ENCODE measurements around the gene RLN1. TPM values are rescaled to one million over a fixed set of nuclear protein-coding genes. Genes with fewer than 3 reads are reported as not detected.
"Not testable (repeated sequence)": the region's sequence is repeated elsewhere in the genome, so short reads cannot be mapped to it uniquely, and the experiment has no call there.

RLN1 gene
- total RNA-seq, result 0.54 TPM

GRCh38 chr9:5338992-5339981, at the start of gene RLN1:
TSS of gene RLN1 (minus strand) at chr9:5339876. CDS start at chr9:5339746, 130 bp downstream.
- DNase-seq (ENCODE audit: low read depth in 2 of 3, low spot score in 2 of 3), result peak in 2 of 3 donors; percentile 7 to 16

GRCh38 chr9:5389109-5389732, 49.5 kb upstream of the RLN1 start:
- peak in 2 of 3 donors; percentile 69 to 83 for DNase-seq (ENCODE audit: low read depth in 2 of 3, low spot score in 2 of 3)

- DNase-seq (ENCODE audit: low read depth in 2 of 3, low spot score in 2 of 3), result peak in 1 of 3 donors; percentile 31
Measured at GRCh38 chr9:5388026-5388819, 48.5 kb upstream of the RLN1 start.

- no peak for DNase-seq (ENCODE audit: low read depth in 2 of 3, low spot score in 2 of 3)
Measured at GRCh38 chr9:5384436-5384835, 44.8 kb upstream of the RLN1 start.

- no peak for DNase-seq (ENCODE audit: low read depth in 2 of 3, low spot score in 2 of 3)
Measured at GRCh38 chr9:5382479-5382878, 42.8 kb upstream of the RLN1 start.

GRCh38 chr9:5375790-5376477, 36.3 kb upstream of the RLN1 start:
- DNase-seq (ENCODE audit: low read depth in 2 of 3, low spot score in 2 of 3), result peak in 1 of 3 donors; percentile 7

- DNase-seq (ENCODE audit: low read depth in 2 of 3, low spot score in 2 of 3), result no peak
Measured at GRCh38 chr9:5375091-5375490, 35.4 kb upstream of the RLN1 start.

- DNase-seq (ENCODE audit: low read depth in 2 of 3, low spot score in 2 of 3), result no peak
Measured at GRCh38 chr9:5364294-5365024, 24.8 kb upstream of the RLN1 start.

- DNase-seq (ENCODE audit: low read depth in 2 of 3, low spot score in 2 of 3), result no peak
Measured at GRCh38 chr9:5361326-5362010, 21.8 kb upstream of the RLN1 start.

GRCh38 chr9:5360341-5360740, 20.7 kb upstream of the RLN1 start:
- DNase-seq (ENCODE audit: low read depth in 2 of 3, low spot score in 2 of 3), result no peak

- DNase-seq (ENCODE audit: low read depth in 2 of 3, low spot score in 2 of 3), result no peak
Measured at GRCh38 chr9:5357431-5358105, 17.9 kb upstream of the RLN1 start.

- no peak for DNase-seq (ENCODE audit: low read depth in 2 of 3, low spot score in 2 of 3)
Measured at GRCh38 chr9:5355817-5356216, 16.1 kb upstream of the RLN1 start.

GRCh38 chr9:5355226-5355625, 15.6 kb upstream of the RLN1 start:
- DNase-seq (ENCODE audit: low read depth in 2 of 3, low spot score in 2 of 3), result no peak

GRCh38 chr9:5354184-5354583, 14.5 kb upstream of the RLN1 start:
- no peak for DNase-seq (ENCODE audit: low read depth in 2 of 3, low spot score in 2 of 3)

- DNase-seq (ENCODE audit: low read depth in 2 of 3, low spot score in 2 of 3), result no peak
Measured at GRCh38 chr9:5352637-5353248, 13.1 kb upstream of the RLN1 start.

- DNase-seq (ENCODE audit: low read depth in 2 of 3, low spot score in 2 of 3), result peak in 2 of 3 donors; percentile 24 to 60
Measured at GRCh38 chr9:5336688-5337087, 3.0 kb downstream of the RLN1 start.

- DNase-seq (ENCODE audit: low read depth in 2 of 3, low spot score in 2 of 3), result not testable (repeated sequence)
Measured at GRCh38 chr9:5331276-5331675, 8.4 kb downstream of the RLN1 start.

GRCh38 chr9:5326893-5327548, 12.7 kb downstream of the RLN1 start:
- DNase-seq (ENCODE audit: low read depth in 2 of 3, low spot score in 2 of 3), result no peak

Data from hematopoietic multipotent progenitor cell (in vitro differentiated cells).